ENCODE measurements around the gene GDF9.

DNA sequence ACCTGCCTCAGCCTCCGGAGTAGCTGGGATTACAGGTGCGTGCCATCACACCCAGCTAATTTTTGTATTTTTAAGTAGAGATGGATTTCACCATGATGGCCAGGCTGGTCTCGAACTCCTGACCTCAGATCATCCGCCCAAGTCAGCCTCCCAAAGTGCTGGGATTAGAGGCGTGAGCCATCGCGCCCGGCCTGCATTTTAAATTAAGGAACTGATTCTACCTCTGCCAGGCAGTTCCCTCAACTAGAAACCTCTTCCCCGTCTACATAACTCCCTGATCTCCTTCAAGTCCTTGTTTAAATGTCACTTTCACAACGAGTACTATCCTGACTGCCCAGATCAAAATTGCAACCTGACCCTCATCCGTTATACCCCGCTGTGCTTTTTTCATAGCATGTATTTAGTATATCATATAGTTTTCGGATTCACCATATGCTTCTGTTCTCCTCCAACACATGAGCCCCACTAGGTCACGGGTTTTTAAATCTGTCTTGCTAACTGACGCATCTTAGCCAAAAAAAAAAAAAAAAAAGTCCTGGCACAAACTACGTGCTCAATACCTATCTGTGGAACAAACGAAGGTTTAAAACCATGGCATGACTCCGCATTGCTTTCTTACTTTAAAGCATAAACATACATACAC lies 54.0 kb downstream of the GDF9 start:
- TF ChIP-seq, protein P1, sequence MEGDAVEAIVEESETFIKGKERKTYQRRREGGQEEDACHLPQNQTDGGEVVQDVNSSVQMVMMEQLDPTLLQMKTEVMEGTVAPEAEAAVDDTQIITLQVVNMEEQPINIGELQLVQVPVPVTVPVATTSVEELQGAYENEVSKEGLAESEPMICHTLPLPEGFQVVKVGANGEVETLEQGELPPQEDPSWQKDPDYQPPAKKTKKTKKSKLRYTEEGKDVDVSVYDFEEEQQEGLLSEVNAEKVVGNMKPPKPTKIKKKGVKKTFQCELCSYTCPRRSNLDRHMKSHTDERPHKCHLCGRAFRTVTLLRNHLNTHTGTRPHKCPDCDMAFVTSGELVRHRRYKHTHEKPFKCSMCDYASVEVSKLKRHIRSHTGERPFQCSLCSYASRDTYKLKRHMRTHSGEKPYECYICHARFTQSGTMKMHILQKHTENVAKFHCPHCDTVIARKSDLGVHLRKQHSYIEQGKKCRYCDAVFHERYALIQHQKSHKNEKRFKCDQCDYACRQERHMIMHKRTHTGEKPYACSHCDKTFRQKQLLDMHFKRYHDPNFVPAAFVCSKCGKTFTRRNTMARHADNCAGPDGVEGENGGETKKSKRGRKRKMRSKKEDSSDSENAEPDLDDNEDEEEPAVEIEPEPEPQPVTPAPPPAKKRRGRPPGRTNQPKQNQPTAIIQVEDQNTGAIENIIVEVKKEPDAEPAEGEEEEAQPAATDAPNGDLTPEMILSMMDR (IDR thresholded peaks at IDR 0.05) = no peak
- TF ChIP-seq POLR2AphosphoS5 (IDR thresholded peaks at IDR 0.05; ENCODE audit: low read depth, low read length) = no peak
- TF ChIP-seq TCF7L2 (IDR thresholded peaks at IDR 0.05; ENCODE audit: low read depth, low read length) = no peak
